ENCODE measurements around the gene IL10RB. TPM values are rescaled to one million over a fixed set of nuclear protein-coding genes. Genes with fewer than 3 reads are reported as not detected.
A peak's percentile ranks its signal among the peaks of the same experiment; 100 is the strongest.

IL10RB gene
- total and polyA plus RNA-seq, 2 of the 13 experiments (the other 11 are each of a cell fraction or from before 2014, with no cell fraction given) = 17.4 to 18.2 TPM

DNA sequence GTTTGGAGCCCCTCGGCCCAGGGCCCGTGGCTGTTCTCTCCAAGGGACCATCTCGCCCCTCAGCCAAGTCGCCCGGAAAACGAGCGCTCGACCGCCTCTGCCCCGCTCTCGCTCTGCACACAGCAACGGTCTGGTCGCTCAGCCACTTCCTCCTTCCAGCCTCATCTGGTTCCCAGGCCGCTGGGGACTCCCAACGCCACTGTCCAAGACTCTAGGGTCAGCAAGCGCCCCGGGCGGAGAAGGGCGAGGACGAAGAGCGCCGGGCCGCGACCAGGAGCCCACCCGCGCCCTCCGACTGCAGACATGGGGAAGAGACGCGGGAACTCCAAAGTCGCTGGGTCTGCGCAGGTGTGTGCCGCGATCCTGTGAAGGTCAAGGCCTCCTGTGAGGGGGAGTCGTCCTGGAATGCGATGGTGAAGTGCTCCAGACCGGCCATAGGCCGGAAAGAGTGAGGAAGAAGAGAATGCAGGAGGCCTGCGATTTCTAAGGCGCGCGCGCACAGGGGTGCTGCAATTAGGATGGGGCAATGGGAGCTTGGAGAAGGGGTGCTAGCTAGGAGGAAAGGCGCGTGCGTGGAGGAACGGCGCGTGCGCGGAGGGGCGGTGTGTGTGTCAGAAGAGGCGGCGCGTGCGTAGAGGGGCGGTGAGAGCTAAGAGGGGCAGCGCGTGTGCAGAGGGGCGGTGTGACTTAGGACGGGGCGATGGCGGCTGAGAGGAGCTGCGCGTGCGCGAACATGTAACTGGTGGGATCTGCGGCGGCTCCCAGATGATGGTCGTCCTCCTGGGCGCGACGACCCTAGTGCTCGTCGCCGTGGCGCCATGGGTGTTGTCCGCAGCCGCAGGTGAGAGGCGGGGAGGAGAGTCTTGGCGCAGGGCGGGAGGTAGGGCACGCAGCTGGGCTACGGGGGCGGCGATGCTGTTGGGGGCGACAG lies 58.4 kb downstream of the IL10RB start, which contains the start of gene IFNAR1 (continued):
- TF ChIP-seq, protein P1, sequence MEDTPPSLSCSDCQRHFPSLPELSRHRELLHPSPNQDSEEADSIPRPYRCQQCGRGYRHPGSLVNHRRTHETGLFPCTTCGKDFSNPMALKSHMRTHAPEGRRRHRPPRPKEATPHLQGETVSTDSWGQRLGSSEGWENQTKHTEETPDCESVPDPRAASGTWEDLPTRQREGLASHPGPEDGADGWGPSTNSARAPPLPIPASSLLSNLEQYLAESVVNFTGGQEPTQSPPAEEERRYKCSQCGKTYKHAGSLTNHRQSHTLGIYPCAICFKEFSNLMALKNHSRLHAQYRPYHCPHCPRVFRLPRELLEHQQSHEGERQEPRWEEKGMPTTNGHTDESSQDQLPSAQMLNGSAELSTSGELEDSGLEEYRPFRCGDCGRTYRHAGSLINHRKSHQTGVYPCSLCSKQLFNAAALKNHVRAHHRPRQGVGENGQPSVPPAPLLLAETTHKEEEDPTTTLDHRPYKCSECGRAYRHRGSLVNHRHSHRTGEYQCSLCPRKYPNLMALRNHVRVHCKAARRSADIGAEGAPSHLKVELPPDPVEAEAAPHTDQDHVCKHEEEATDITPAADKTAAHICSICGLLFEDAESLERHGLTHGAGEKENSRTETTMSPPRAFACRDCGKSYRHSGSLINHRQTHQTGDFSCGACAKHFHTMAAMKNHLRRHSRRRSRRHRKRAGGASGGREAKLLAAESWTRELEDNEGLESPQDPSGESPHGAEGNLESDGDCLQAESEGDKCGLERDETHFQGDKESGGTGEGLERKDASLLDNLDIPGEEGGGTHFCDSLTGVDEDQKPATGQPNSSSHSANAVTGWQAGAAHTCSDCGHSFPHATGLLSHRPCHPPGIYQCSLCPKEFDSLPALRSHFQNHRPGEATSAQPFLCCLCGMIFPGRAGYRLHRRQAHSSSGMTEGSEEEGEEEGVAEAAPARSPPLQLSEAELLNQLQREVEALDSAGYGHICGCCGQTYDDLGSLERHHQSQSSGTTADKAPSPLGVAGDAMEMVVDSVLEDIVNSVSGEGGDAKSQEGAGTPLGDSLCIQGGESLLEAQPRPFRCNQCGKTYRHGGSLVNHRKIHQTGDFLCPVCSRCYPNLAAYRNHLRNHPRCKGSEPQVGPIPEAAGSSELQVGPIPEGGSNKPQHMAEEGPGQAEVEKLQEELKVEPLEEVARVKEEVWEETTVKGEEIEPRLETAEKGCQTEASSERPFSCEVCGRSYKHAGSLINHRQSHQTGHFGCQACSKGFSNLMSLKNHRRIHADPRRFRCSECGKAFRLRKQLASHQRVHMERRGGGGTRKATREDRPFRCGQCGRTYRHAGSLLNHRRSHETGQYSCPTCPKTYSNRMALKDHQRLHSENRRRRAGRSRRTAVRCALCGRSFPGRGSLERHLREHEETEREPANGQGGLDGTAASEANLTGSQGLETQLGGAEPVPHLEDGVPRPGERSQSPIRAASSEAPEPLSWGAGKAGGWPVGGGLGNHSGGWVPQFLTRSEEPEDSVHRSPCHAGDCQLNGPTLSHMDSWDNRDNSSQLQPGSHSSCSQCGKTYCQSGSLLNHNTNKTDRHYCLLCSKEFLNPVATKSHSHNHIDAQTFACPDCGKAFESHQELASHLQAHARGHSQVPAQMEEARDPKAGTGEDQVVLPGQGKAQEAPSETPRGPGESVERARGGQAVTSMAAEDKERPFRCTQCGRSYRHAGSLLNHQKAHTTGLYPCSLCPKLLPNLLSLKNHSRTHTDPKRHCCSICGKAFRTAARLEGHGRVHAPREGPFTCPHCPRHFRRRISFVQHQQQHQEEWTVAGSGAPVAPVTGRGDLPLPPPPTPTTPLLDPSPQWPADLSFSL (CRISPR knock-in tag; IDR thresholded peaks at IDR 0.05) = peak; percentile 90
- TF ChIP-seq ZNF337 (CRISPR knock-in tag; IDR thresholded peaks at IDR 0.05; ENCODE audit: borderline replicate concordance, low read depth) (no peak), ZNF329 (CRISPR knock-in tag; IDR thresholded peaks at IDR 0.05; ENCODE audit: low read depth) (peak; percentile 58; the same call in 1 of the 2 replicates), ZNF468 (CRISPR knock-in tag; IDR thresholded peaks at IDR 0.05) (no peak), ZNF552 (CRISPR knock-in tag; IDR thresholded peaks at IDR 0.05; ENCODE audit: borderline replicate concordance) (peak; percentile 27; the same call in 1 of the 2 replicates), YEATS4 (CRISPR knock-in tag; IDR thresholded peaks at IDR 0.05; ENCODE audit: borderline replicate concordance) (peak; percentile 80)
- TF ChIP-seq, protein P2, sequence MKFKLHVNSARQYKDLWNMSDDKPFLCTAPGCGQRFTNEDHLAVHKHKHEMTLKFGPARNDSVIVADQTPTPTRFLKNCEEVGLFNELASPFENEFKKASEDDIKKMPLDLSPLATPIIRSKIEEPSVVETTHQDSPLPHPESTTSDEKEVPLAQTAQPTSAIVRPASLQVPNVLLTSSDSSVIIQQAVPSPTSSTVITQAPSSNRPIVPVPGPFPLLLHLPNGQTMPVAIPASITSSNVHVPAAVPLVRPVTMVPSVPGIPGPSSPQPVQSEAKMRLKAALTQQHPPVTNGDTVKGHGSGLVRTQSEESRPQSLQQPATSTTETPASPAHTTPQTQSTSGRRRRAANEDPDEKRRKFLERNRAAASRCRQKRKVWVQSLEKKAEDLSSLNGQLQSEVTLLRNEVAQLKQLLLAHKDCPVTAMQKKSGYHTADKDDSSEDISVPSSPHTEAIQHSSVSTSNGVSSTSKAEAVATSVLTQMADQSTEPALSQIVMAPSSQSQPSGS (CRISPR knock-in tag; IDR thresholded peaks at IDR 0.05) = peak; percentile 4; the same call in 1 of the 2 replicates
- TF ChIP-seq, protein P3, sequence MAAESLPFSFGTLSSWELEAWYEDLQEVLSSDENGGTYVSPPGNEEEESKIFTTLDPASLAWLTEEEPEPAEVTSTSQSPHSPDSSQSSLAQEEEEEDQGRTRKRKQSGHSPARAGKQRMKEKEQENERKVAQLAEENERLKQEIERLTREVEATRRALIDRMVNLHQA (CRISPR knock-in tag; IDR thresholded peaks at IDR 0.05) = no peak
- TF ChIP-seq, protein P4, sequence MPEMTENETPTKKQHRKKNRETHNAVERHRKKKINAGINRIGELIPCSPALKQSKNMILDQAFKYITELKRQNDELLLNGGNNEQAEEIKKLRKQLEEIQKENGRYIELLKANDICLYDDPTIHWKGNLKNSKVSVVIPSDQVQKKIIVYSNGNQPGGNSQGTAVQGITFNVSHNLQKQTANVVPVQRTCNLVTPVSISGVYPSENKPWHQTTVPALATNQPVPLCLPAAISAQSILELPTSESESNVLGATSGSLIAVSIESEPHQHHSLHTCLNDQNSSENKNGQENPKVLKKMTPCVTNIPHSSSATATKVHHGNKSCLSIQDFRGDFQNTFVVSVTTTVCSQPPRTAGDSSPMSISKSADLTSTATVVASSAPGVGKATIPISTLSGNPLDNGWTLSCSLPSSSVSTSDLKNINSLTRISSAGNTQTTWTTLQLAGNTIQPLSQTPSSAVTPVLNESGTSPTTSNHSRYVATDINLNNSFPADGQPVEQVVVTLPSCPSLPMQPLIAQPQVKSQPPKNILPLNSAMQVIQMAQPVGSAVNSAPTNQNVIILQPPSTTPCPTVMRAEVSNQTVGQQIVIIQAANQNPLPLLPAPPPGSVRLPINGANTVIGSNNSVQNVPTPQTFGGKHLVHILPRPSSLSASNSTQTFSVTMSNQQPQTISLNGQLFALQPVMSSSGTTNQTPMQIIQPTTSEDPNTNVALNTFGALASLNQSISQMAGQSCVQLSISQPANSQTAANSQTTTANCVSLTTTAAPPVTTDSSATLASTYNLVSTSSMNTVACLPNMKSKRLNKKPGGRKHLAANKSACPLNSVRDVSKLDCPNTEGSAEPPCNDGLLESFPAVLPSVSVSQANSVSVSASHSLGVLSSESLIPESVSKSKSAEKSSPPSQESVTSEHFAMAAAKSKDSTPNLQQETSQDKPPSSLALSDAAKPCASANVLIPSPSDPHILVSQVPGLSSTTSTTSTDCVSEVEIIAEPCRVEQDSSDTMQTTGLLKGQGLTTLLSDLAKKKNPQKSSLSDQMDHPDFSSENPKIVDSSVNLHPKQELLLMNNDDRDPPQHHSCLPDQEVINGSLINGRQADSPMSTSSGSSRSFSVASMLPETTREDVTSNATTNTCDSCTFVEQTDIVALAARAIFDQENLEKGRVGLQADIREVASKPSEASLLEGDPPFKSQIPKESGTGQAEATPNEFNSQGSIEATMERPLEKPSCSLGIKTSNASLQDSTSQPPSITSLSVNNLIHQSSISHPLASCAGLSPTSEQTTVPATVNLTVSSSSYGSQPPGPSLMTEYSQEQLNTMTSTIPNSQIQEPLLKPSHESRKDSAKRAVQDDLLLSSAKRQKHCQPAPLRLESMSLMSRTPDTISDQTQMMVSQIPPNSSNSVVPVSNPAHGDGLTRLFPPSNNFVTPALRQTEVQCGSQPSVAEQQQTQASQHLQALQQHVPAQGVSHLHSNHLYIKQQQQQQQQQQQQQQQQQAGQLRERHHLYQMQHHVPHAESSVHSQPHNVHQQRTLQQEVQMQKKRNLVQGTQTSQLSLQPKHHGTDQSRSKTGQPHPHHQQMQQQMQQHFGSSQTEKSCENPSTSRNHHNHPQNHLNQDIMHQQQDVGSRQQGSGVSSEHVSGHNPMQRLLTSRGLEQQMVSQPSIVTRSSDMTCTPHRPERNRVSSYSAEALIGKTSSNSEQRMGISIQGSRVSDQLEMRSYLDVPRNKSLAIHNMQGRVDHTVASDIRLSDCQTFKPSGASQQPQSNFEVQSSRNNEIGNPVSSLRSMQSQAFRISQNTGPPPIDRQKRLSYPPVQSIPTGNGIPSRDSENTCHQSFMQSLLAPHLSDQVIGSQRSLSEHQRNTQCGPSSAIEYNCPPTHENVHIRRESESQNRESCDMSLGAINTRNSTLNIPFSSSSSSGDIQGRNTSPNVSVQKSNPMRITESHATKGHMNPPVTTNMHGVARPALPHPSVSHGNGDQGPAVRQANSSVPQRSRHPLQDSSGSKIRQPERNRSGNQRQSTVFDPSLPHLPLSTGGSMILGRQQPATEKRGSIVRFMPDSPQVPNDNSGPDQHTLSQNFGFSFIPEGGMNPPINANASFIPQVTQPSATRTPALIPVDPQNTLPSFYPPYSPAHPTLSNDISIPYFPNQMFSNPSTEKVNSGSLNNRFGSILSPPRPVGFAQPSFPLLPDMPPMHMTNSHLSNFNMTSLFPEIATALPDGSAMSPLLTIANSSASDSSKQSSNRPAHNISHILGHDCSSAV (CRISPR knock-in tag; IDR thresholded peaks at IDR 0.05; ENCODE audit: borderline replicate concordance) = no peak
